ENCODE data around the gene MACROH2A2.
"Not testable (repeated sequence)": the region's sequence is repeated elsewhere in the genome, so short reads cannot be mapped to it uniquely, and the experiment has no call there.

MACROH2A2 gene

GRCh38 chr10:70052462-70053217 lies at the start of gene MACROH2A2:
MACROH2A2 (plus strand) TSS chr10:70052846; CDS start chr10:70075659, 22,813 bp downstream.
- peak; percentile 66 for DNase-seq (ENCODE audit: low spot score)

- no peak for DNase-seq (ENCODE audit: low spot score)
Observed at GRCh38 chr10:70007116-70007820, 45.4 kb upstream of the MACROH2A2 start.

GRCh38 chr10:70031215-70031614 lies 21.4 kb upstream of the MACROH2A2 start:
- DNase-seq (ENCODE audit: low spot score), result no peak

- no peak for DNase-seq (ENCODE audit: low spot score)
Observed at GRCh38 chr10:70032667-70033289, 19.9 kb upstream of the MACROH2A2 start.

GRCh38 chr10:70034232-70034631 lies 18.4 kb upstream of the MACROH2A2 start:
- no peak for DNase-seq (ENCODE audit: low spot score)

GRCh38 chr10:70035531-70035930 lies 17.1 kb upstream of the MACROH2A2 start:
- no peak for DNase-seq (ENCODE audit: low spot score)

GRCh38 chr10:70038923-70039322 lies 13.7 kb upstream of the MACROH2A2 start:
- DNase-seq (ENCODE audit: low spot score), result no peak

GRCh38 chr10:70041016-70041415 lies 11.6 kb upstream of the MACROH2A2 start:
- DNase-seq (ENCODE audit: low spot score), result no peak

GRCh38 chr10:70041739-70042138 lies 10.9 kb upstream of the MACROH2A2 start:
- not testable (repeated sequence) for DNase-seq (ENCODE audit: low spot score)

GRCh38 chr10:70047066-70047465 lies 5.6 kb upstream of the MACROH2A2 start:
- not testable (repeated sequence) for DNase-seq (ENCODE audit: low spot score)

- DNase-seq (ENCODE audit: low spot score), result no peak
Observed at GRCh38 chr10:70048030-70048723, 4.5 kb upstream of the MACROH2A2 start.

GRCh38 chr10:70051848-70052247 lies 798 bp upstream of the MACROH2A2 start:
- no peak for DNase-seq (ENCODE audit: low spot score)

- DNase-seq (ENCODE audit: low spot score), result peak; percentile 11
Observed at GRCh38 chr10:70053218-70053840, 683 bp downstream of the MACROH2A2 start.

GRCh38 chr10:70053841-70054288 lies 1.2 kb downstream of the MACROH2A2 start:
- DNase-seq (ENCODE audit: low spot score), result no peak

GRCh38 chr10:70054902-70055301 lies 2.3 kb downstream of the MACROH2A2 start:
- DNase-seq (ENCODE audit: low spot score), result no peak

- DNase-seq (ENCODE audit: low spot score), result no peak
Observed at GRCh38 chr10:70055550-70055949, 2.9 kb downstream of the MACROH2A2 start.

- DNase-seq (ENCODE audit: low spot score), result no peak
Observed at GRCh38 chr10:70057306-70057705, 4.7 kb downstream of the MACROH2A2 start.

GRCh38 chr10:70060389-70060788 lies 7.7 kb downstream of the MACROH2A2 start:
- DNase-seq (ENCODE audit: low spot score), result no peak

GRCh38 chr10:70063418-70064098 lies 10.9 kb downstream of the MACROH2A2 start:
- DNase-seq (ENCODE audit: low spot score), result no peak

GRCh38 chr10:70064486-70064885 lies 11.8 kb downstream of the MACROH2A2 start:
- no peak for DNase-seq (ENCODE audit: low spot score)

GRCh38 chr10:70066190-70066589 lies 13.5 kb downstream of the MACROH2A2 start:
- no peak for DNase-seq (ENCODE audit: low spot score)

Measured in AG08395 (cell line).